ENCODE results near the gene LSS. TPM values are rescaled to one million over a fixed set of nuclear protein-coding genes. Genes with fewer than 3 reads are reported as not detected.

Gene LSS
- total RNA-seq, 1 experiment from 2014 or later = 101 TPM

GRCh38 chr21:46207006-46207919 lies 21.3 kb downstream of the LSS start:
- DNase-seq (ENCODE audit: low spot score) = peak; percentile 6
- CTCF ChIA-PET = no interaction called here
- no peak for ATAC-seq
- POLR2A ChIA-PET = no interaction called here
- Mint-ChIP-seq H3K27ac (peak overlapping the region; percentile 70; the same call in 1 of the 2 replicates), H3K9me3 (no peaks in the 10 kb centered on the region), H3K4me1 (peaks cover 8% of the 10 kb centered on the region), H3K27me3 (ENCODE audit: low read depth) (no peaks in the 10 kb centered on the region), H3K4me3 (no peak overlapping the region), H3K36me3 (peaks cover 50% of the 10 kb centered on the region)
- TF ChIP-seq JAZF1 (CRISPR knock-in tag; IDR thresholded peaks at IDR 0.05) (no peak), NFYB (CRISPR knock-in tag; conservative IDR thresholded peaks at IDR 0.05; ENCODE audit: low read depth) (no peak), TP53 (CRISPR knock-in tag; IDR thresholded peaks at IDR 0.05) (no peak), ZSCAN18 (CRISPR knock-in tag; IDR thresholded peaks at IDR 0.05) (no peak)

- POLR2A ChIA-PET = no interaction called here
- DNase-seq (ENCODE audit: low spot score) (peak; percentile 5), ATAC-seq (no peak)
- CTCF ChIA-PET = no interaction called here
- Mint-ChIP-seq H3K27ac (no peak overlapping the region), H3K4me1 (peaks cover 8% of the 10 kb centered on the region), H3K27me3 (ENCODE audit: low read depth) (no peaks in the 10 kb centered on the region), H3K9me3 (no peaks in the 10 kb centered on the region), H3K36me3 (peaks cover 46% of the 10 kb centered on the region), H3K4me3 (no peak overlapping the region)
- TF ChIP-seq SMAD3 (CRISPR knock-in tag; IDR thresholded peaks at IDR 0.05; ENCODE audit: borderline replicate concordance) (no peak), ELF4 (CRISPR knock-in tag; IDR thresholded peaks at IDR 0.05; ENCODE audit: low read depth) (no peak), NR2C2 (CRISPR knock-in tag; IDR thresholded peaks at IDR 0.05) (no peak), ZNF425 (CRISPR knock-in tag; conservative IDR thresholded peaks at IDR 0.05) (no peak), CTCF (IDR thresholded peaks at IDR 0.05) (no peak), TEAD1 (CRISPR knock-in tag; IDR thresholded peaks at IDR 0.05) (no peak), GRHL2 (CRISPR knock-in tag; IDR thresholded peaks at IDR 0.05; ENCODE audit: insufficient replicate concordance, severe bottlenecking) (no peak), ZBTB43 (CRISPR knock-in tag; IDR thresholded peaks at IDR 0.05) (no peak), ZNF512 (CRISPR knock-in tag; IDR thresholded peaks at IDR 0.05; ENCODE audit: borderline replicate concordance) (no peak), ZNF232 (CRISPR knock-in tag; IDR thresholded peaks at IDR 0.05) (no peak), NFYB (CRISPR knock-in tag; conservative IDR thresholded peaks at IDR 0.05; ENCODE audit: low read depth) (no peak), ERG (CRISPR knock-in tag; IDR thresholded peaks at IDR 0.05) (no peak), PRRX2 (CRISPR knock-in tag; IDR thresholded peaks at IDR 0.05) (no peak)
These were observed 22.2 kb downstream of the LSS start for GRCh38 chr21:46206163-46207005.

Measured in WTC11 (cell line).